ENCODE results near the gene GRID1. TPM values are rescaled to one million over a fixed set of nuclear protein-coding genes. Genes with fewer than 3 reads are reported as not detected.
"Not testable (repeated sequence)": the region's sequence is repeated elsewhere in the genome, so short reads cannot be mapped to it uniquely, and the experiment has no call there.

The GRID1 gene
- polyA plus RNA-seq, 12 donors = 3.0 to 7.0 (median 4.9) TPM; not detected in 2

DNA sequence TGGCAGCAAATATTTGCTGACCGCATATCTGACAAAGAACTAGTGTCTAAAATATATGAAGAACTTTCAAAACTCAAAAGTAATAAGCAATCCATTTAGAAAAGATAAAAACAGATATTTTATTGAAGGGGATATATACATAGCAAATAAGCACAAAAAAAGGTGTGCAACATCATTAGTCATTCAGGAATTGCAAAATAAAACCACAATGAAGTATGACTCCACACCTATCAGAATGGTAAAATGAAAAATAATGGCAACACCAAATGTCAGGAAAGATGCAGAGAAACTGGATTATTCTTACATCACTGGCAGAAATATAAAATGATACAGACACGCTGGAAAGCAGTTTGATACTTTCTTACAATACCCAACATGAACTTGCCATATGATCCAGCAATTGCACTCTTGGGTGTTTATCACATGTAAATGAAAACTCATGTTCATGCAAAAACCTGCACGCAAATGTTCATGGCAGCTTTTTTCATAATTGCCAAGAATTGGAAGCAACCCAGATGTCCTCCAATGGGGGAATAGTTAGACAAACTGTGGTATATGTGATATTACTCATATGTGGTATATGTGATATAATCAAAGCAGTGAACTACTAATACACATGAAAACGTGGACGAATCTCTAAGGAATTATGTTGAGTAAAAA is 645.5 kb downstream of the GRID1 start:
- no peak for DNase-seq

DNA sequence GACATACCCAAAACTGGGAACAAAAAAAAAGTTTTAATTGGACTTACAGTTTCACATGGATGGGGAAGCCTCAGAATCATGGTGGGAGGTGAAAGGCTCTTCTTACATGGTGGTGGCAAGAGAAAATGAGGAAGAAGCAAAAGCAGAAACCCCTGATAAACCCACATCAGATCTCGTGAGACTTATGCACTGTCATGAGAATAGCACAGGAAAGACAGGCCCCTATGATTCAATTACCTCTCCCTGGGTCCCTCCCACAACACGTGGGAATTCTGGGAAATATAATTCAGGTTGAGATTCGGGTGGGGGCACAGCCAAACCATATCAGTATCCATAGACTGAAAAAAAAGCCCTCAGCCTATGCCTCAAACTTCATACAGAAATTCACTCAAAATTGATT is 647.2 kb downstream of the GRID1 start:
- no peak for DNase-seq

GRCh38 chr10:85713885-85714284 is 652.7 kb downstream of the GRID1 start:
- DNase-seq = no peak

DNA sequence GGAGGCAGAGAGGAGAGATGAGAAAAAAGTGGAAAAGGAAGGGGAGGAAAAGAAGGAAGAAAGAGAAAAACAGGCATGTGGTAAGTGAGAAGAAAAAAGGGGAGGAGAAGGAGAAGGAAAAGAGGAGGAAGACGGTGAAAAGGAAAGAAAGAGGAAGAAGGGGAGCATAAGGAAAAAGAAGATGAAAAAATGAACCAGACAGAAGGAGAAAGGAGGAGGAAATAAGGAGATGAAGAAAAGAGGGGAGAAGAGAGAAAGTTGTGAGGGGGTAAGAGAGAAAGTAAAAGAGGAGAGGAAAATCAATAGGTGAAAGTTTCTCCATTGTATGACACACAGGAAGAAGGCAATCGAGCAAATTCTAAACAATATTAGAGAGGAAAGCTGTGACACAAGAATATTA is 663.8 kb downstream of the GRID1 start:
- DNase-seq = no peak

DNA sequence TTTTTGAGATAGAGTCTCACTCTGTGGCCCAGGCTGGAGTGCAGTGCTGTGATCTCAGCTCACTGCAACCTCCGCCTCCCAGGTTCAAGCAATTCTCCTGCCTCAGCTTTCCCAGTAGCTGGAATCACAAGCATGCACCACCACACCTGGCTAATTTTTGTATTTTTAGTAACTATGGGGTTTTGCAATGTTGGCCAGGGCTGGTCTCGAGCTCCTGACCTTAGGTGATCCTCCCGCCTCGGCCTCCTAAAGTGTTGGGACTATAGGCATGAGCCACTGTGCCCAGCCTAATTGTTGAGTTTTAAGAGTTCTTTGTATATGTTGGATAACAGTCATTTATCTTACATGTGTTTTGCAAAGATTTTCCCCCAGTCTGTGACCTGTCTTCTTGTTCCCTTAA is 667.5 kb downstream of the GRID1 start:
- not testable (repeated sequence) for DNase-seq

DNA sequence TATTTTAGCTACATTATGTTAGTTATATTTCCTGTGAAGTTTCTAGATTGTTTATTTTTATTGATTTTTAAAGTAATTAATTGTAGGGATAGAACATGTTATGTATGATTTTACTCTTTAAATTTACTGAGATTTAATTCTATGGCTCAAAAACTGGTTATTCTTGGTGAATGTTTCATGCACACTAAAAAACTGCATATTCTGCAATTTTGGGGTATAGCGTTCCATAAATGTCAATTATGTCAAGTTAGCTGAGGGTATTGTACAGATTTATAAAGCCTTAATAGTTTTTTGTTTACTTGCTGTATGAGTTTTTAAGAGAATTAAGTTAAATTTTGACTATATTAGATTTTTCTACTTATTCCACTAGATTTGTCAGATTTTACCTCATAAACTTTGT is 669.7 kb downstream of the GRID1 start:
- no peak for DNase-seq

DNA sequence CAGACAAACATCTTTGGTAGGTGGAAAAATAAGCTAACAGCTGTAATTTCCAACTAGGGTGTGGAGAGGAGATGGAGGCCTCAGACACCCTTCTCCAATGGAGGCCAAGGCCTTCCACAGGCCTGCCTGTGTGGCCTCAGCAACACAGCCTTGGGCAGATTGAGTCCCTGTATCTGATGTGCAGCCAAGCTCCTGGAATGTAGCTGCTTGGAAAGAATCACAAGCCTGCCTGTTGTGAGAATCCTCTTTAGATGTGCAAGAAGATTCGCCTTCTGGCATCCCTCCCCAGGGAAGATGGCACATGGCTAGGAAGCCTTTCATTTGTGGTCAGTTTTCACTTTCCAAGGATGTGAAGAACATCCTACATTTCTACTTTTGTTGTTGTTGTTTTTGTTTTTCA is 684.0 kb downstream of the GRID1 start:
- no peak for DNase-seq

- DNase-seq = no peak
These were observed 686.9 kb downstream of the GRID1 start for GRCh38 chr10:85679710-85680109.

- no peak for DNase-seq
These were observed 687.5 kb downstream of the GRID1 start for GRCh38 chr10:85679061-85679460.

DNA sequence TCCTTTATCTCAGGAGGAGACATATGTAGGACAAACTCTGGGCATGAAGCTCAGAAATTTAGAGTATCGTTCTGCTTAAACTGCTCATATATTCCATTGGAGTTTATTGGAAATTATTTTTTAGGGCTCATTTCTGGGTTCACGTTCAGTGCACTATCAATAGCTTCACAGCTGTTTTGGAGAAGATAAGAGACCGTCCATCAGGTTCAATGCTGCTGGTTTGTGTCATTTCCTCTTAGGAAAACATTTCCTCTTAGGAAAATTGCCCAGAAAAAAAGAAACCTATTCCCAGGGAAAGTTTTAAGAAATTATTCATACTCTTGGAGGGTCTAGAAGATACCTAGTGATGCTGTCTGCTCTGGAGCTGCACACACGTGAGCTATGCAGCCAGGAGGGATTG is 691.7 kb downstream of the GRID1 start:
- no peak for DNase-seq

DNA sequence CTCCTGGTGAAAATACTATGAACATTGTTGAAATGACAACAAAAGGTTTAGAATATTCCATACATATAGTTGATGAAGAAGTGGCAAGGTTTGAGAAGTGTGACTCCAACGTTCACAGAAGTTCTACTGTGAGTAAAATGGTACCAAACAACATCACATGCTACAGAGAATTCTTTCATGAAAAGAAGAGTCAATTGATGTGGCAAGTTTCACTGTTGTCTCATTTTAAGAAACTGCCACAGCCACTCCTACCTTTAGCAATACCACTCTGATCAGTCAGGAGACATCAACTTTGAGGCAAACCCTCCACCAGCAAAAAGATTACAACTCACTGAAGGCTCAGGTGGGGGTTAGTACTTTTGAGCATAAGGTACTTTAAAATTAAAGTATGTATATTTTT is 693.3 kb downstream of the GRID1 start:
- DNase-seq = no peak

DNA sequence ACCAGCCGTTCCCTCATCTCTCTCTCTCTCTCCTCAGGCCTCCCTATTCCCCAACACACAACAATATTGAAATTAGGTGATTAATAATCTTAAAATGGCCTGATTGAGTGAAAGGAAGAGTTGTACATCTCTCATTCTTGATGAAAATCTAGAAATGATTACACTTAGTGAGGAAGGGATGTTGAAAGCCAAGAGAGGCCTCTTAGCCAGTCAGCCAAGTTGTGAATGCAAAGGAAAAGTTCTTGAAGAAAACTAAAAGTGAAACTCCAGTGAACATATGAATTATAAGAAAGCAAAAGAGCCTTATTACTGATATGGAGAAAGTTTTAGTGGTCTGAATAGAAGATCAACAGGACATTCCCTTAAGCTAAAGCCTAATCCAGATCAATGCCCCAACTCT is 695.1 kb downstream of the GRID1 start:
- DNase-seq = no peak

- no peak for DNase-seq
These were observed 698.1 kb downstream of the GRID1 start for GRCh38 chr10:85668522-85668921.

GRCh38 chr10:85667638-85668233 is 698.9 kb downstream of the GRID1 start:
- no peak for DNase-seq

DNA sequence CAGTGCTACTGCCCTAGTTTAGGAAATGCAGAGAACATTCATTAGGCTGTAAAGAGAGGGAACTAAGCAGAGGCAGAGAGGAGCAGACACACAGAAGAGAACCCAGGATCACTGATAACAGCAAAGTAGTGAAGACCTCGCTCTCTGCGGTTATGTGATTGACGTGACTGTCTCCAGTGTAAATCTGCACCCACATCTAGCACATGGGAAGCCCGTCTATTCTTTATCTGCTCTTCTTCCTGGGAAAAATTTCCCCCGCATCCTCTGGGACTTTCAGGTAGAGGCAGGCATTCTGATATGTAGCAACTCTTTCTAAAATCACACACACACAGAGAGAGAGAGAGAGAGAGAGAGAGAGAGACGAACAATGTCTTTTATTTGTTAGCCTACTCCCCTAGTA is 699.6 kb downstream of the GRID1 start:
- DNase-seq = no peak

DNA sequence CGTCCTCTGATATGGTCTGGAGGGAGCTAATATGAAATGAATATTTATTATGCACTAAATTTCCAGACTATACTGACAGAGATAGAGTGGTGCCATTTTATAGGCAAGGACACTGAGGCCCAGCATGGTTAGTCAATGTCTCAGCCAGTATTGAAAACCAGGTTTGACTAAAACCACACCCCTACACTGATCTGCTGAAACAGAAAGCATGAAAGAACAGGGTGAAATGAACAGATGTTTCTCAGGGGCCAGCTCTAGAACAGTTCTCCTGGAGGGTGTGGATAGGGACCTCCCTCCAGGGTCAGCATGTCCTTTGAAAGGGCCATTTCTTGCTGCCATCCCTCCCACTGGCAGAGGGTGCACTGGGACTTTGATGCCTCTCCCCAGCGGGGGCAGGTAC is 700.5 kb downstream of the GRID1 start:
- no peak for DNase-seq

DNA sequence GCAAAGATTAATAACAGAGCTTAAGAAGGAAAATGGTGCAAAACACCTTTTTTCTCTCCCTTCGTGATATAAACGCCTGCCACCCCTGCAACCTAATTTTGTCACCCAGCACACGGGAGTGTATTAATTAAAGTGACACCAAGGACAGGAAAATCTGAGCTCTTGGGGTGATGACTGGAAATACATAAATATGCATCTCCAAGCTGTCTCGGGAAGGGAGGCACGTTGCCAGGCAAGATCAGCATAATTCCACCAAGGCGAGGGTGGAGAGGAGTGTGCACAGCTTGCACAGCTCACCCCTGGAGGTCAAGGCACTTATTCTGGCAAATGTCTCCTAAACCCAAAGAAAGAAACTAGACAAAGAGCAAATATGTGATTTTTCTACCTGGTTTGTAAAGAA is 700.9 kb downstream of the GRID1 start:
- DNase-seq = no peak

DNA sequence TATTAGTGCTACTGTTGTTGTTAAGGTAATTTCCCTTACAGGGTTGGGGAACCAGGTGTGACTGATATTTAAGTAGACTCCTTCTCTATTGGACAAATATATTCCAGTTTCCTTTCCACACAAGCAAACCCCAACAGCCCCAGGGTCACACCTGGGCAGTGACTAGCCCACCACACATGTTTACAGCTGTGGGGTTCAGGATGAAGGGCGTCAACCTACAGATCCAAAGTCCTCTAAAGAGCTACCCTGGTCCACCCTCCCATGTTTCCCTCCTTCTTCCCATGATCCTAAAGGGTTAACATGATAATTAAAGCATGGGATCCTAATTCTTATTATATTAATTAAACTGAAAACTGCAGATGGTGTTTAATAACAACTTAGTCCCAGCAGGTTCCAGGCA is 701.5 kb downstream of the GRID1 start:
- no peak for DNase-seq

- no peak for DNase-seq
These were observed 705.5 kb downstream of the GRID1 start for GRCh38 chr10:85661123-85661522.

DNA sequence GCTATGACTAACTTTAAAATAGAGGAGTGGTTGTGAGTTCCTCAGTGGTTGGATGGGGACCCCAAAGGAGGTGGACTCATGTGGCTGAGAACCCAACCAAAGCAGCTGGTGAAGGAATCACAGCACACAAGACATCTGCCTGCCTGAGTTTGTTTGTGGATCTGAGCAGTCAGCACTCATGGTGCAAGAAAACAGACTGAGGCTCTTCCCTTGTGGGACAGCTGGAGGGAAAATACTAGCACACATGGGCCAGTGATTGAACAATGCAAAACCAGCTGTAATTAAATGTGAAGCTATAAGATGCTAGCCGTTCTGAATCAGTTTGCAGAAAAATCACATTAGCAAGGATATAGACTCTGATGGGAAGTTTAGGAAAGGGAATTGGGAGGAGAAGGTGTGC is 707.3 kb downstream of the GRID1 start:
- no peak for DNase-seq

DNA sequence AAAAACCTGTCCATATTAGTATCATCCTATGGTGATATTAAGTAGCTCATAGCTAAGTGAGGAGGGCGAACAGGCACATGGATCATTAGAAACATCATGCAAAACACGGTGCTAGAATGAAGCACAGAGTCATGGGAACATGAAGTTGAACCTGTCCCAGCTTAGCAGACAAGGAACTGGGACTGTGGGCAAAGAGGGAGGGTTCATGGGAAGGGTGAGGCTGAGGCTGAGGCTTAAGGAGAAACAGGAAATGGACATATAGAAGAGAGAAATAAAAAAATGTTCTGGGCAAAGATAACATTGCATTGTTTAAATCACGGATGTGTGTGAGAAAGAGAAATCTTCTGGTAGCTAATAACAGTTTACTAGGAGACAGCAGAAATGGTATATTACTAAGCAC is 708.1 kb downstream of the GRID1 start:
- DNase-seq = no peak

DNA sequence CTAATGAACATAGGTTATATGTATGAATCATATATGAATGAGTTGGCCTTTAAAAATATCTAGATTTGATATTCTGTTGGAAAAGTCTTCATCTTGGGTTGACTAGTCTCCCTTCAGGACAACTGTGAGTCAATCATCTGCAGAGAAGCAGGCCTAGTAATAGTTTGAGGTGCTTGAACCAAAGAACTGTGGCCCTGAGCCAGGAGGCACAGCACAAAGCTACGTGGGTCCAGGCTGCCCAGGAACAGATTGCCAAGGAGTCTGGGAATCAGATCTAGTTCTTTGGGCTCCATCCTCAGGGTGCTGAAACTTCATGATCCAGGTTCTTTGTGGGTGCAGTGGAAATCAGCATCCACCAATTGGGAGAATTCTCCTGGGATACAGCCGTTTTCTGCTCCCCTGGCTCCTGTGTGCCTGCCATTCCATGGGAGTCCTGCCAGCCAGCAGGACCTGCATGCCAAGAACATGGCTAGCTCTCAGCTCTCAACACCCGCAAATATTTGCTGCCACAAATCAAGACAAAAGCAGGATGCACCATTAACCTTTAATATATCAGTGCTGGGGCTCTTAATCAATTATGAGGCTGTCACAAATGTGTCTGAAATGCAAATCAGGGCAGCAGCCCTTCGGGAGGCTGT is 709.0 kb downstream of the GRID1 start:
- no peak for DNase-seq

DNA sequence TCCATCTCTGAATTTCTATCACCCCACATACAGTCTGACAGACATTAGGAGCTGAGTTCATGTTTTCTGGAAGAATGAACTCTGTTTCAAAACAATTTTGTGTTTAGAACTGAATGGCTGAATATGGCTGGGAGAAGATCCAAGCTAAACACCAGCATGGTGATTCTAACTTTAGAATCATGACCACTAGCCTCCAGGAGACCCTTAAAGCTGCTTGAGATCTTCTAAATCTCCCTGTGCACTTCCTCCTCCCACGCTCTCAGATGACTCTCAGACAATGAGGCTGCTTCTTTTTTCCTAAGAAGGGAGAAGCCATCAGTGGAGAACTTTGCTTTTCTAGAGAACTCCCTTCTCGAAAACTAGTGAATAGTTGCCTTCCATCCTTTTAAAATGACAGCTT is 711.2 kb downstream of the GRID1 start:
- DNase-seq = no peak

GRCh38 chr10:85651497-85651882 is 715.1 kb downstream of the GRID1 start:
- DNase-seq = peak; percentile 74
